ENCODE results near the gene KRT35. TPM values are rescaled to one million over a fixed set of nuclear protein-coding genes. Genes with fewer than 3 reads are reported as not detected.
A peak's percentile ranks its signal among the peaks of the same experiment; 100 is the strongest.

Gene KRT35
- total and polyA plus RNA-seq, 12 donors, result not detected

DNA sequence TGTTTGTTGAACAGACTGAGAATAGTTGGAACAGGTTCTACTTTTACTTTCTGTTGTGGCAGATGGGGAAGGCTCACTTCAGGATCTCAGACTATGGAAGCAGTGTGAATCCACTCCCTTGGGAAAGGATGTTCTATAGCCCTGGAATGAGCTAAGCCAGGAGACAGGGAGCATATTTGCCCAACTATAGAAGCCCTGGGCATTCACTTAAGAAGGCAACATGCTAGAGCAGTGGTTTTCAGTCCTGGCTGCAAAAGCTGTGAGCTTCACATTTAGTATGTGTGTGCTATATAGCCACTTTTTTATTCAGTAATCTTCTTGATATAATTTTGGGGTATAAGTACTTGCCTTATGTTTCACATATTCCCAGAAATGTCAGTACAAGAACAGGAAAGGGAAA lies 12.6 kb downstream of the KRT35 start:
- H3K4me3 ChIP-seq, result no peak overlapping the region
- TF ChIP-seq, protein P1, sequence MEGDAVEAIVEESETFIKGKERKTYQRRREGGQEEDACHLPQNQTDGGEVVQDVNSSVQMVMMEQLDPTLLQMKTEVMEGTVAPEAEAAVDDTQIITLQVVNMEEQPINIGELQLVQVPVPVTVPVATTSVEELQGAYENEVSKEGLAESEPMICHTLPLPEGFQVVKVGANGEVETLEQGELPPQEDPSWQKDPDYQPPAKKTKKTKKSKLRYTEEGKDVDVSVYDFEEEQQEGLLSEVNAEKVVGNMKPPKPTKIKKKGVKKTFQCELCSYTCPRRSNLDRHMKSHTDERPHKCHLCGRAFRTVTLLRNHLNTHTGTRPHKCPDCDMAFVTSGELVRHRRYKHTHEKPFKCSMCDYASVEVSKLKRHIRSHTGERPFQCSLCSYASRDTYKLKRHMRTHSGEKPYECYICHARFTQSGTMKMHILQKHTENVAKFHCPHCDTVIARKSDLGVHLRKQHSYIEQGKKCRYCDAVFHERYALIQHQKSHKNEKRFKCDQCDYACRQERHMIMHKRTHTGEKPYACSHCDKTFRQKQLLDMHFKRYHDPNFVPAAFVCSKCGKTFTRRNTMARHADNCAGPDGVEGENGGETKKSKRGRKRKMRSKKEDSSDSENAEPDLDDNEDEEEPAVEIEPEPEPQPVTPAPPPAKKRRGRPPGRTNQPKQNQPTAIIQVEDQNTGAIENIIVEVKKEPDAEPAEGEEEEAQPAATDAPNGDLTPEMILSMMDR (IDR thresholded peaks at IDR 0.05), result no peak
- no peak for TF ChIP-seq POLR2A (IDR thresholded peaks at IDR 0.05)
- H3K36me3 ChIP-seq (replicated peaks in 1 of 2), result no peaks in the 10 kb centered on the region
- H3K27ac ChIP-seq, result no peak overlapping the region
- no peaks in the 10 kb centered on the region for H3K27me3 ChIP-seq
- intact Hi-C loops (cut with DNase I), result no loop called here
- H3K4me1 ChIP-seq (replicated peaks in 1 of 2), result no peaks in the 10 kb centered on the region
- DNase-seq, result no peak
- no peaks in the 10 kb centered on the region for H3K9me3 ChIP-seq (replicated peaks in 1 of 3)

DNA sequence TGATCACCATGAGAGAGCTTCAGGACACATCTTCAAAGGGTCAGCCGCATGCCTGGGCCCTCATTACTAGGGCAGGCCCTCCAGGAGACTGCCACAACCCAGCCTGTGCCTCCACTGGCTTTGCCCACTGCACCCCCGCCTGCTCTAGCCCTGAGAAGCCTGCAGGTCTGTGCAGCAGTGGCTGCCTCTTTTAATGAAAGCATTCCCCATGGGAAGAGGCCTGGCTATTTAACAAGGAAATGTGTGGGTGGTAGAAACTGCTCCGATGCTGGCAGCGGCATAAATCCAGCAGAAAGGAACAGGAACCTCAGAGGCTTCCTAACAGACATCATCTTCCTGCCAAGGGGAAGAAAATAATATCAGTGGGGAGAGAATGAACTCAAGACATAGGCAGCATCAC lies 13.4 kb downstream of the KRT35 start:
- Histone ChIP-seq H3K4me1 (replicated peaks in 1 of 2) (no peaks in the 10 kb centered on the region), H3K36me3 (replicated peaks in 1 of 2) (no peaks in the 10 kb centered on the region), H3K27me3 (no peaks in the 10 kb centered on the region), H3K27ac (no peak overlapping the region), H3K9me3 (replicated peaks in 1 of 3) (no peaks in the 10 kb centered on the region), H3K4me3 (no peak overlapping the region)
- TF ChIP-seq, protein P1 (IDR thresholded peaks at IDR 0.05), result no peak
- TF ChIP-seq POLR2A (IDR thresholded peaks at IDR 0.05), result no peak
- 62 to 80% (median 66%) methylated on average over 4 of the region's 4 CpGs for WGBS, 4 donors
- no peak for DNase-seq
- intact Hi-C loops (cut with DNase I), result no loop called here

DNA sequence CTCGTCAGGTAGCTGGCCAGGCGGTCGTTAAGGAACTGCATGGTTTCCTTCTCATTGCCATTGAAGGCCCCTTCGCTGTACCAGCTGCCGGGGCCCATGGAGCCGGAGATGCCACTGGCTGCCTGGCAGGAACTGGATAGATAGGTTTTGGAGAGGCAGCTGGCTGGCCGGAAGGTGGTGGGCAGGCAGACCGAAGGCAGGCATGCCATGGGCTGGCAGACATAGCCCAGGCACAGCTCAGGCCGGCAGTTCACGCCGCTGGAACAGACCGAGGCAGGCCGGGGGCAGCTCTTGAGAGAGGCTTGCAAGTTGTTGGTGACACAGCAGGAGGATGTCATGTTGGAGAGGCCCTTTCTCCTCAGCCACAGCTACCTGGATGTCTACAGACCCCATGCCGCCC lies 14.0 kb downstream of the KRT35 start, which contains the start of gene KRT32:
KRT32 (minus strand) TSS at position 399 of the 400 bp plus-strand sequence; CDS start at position 338, 61 bp downstream.
- 83 to 94% (median 91%) methylated on average over 6 to 14 of the region's 14 CpGs for WGBS, 4 donors
- Histone ChIP-seq H3K27ac (no peak within 1 kb of the TSS), H3K4me3 (no peak within 1 kb of the TSS), H3K4me1 (replicated peaks in 1 of 2) (no peaks in the 10 kb centered on the region), H3K27me3 (no peaks in the 10 kb centered on the region), H3K36me3 (replicated peaks in 1 of 2) (no peaks in the 10 kb centered on the region), H3K9me3 (replicated peaks in 1 of 3) (no peaks in the 10 kb centered on the region)
- no peak for DNase-seq
- intact Hi-C loops (cut with DNase I), result no loop called here
- TF ChIP-seq, protein P1 (IDR thresholded peaks at IDR 0.05), result no peak
- no peak for TF ChIP-seq POLR2A (IDR thresholded peaks at IDR 0.05)

DNA sequence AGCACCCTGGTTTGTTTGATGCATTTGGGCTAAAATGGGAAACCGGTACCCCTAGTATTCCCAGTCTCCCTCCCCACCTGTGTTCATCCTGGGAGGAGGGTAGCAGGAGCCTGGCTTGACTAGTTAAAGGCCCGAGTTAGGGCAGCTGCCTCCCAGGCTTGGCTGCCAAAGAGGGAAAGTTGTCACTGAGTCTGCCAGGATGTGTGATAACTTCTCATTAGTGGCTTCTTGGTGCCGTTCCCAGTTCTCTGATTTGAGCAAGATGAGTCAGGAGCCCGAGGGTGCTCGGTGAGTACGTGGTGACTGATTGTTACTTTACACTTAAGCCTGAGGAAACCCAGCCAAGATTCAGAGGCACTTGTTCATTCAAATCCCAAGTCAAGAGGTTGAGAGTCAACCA lies 16.3 kb downstream of the KRT35 start:
- H3K9me3 ChIP-seq (replicated peaks in 1 of 3), result no peaks in the 10 kb centered on the region
- intact Hi-C loops (cut with DNase I), result no loop called here
- TF ChIP-seq, protein P1 (IDR thresholded peaks at IDR 0.05), result no peak
- TF ChIP-seq POLR2A (IDR thresholded peaks at IDR 0.05), result no peak
- H3K27ac ChIP-seq, result no peak overlapping the region
- no peaks in the 10 kb centered on the region for H3K4me1 ChIP-seq (replicated peaks in 1 of 2)
- 37 to 56% (median 39%) methylated on average over 5 to 6 of the region's 6 CpGs for WGBS, 4 donors
- no peak overlapping the region for H3K4me3 ChIP-seq
- no peaks in the 10 kb centered on the region for H3K36me3 ChIP-seq (replicated peaks in 1 of 2)
- H3K27me3 ChIP-seq, result no peaks in the 10 kb centered on the region
- peak in 6 of 7 donors; percentile 33 to 65 (median 47) for DNase-seq
